ENCODE data around the gene LST1.

GRCh38 chr6:31626952-31627351 is 40.9 kb downstream of the LST1 start:
- TF ChIP-seq CTCF (conservative IDR thresholded peaks at IDR 0.05 in 1 of 2, IDR thresholded peaks at IDR 0.05 in 1 of 2; ENCODE audit: extremely low read depth in 1 of 2, insufficient read depth in 1 of 2, low read depth in 1 of 2, low read length in 2 of 2) = no peak
- no peak for TF ChIP-seq EZH2 (IDR thresholded peaks at IDR 0.05; ENCODE audit: borderline replicate concordance, low read length)

Measured in mammary epithelial cell (primary cell).